Mesendoderm (in vitro differentiated cells): ENCODE measurements around the gene FAM111A.

Source experiments
- DNase-seq: peaks from one replicate; pipeline ENCODE4 v3.0.0; 2013
- H2AK5ac ChIP-seq: 2 replicates; pipeline ENCODE4 v1.6.1; 2013; ENCODE audit warnings: low read length, inconsistent platforms
- H2BK120ac ChIP-seq: 2 replicates; pipeline ENCODE4 v1.6.1; 2013; ENCODE audit warnings: low read depth, mild to moderate bottlenecking, low read length, moderate library complexity, mixed read lengths
- H2BK15ac ChIP-seq: replicated peaks from 2 replicates; pipeline ENCODE4 v1.6.1; 2013; ENCODE audit warnings: low read depth, mild to moderate bottlenecking, moderate library complexity
- H2BK5ac ChIP-seq: 2 replicates; pipeline ENCODE4 v1.6.1; 2013; ENCODE audit warnings: low read length, inconsistent platforms
- H3K18ac ChIP-seq: 2 replicates; pipeline ENCODE4 v1.6.1; 2013; ENCODE audit warnings: mild to moderate bottlenecking, low read length, mixed read lengths
- H3K23ac ChIP-seq: one replicate; pipeline ENCODE4 v1.6.1; 2013; ENCODE audit warnings: low read length
- H3K27ac ChIP-seq: 2 replicates; pipeline ENCODE4 v1.5.1; 2013; ENCODE audit warnings: low read depth, mild to moderate bottlenecking, inconsistent platforms, low read length, moderate library complexity
- H3K27me3 ChIP-seq: 2 replicates; pipeline ENCODE4 v1.6.1; 2013; ENCODE audit warnings: low read length, control low read depth, mild to moderate bottlenecking, inconsistent platforms; ENCODE audit not compliant: insufficient read depth, poor library complexity
- H3K36me3 ChIP-seq: 2 replicates; pipeline ENCODE4 v1.6.1; 2013; ENCODE audit warnings: low read length, inconsistent platforms; ENCODE audit not compliant: control insufficient read depth, insufficient read depth
- H3K4ac ChIP-seq: one replicate; pipeline ENCODE4 v1.6.1; 2013; ENCODE audit warnings: low read depth, mild to moderate bottlenecking, low read length, moderate library complexity
- H3K4me1 ChIP-seq: 2 replicates; pipeline ENCODE4 v1.6.1; 2013; ENCODE audit warnings: low read depth, low read length, inconsistent platforms; ENCODE audit not compliant: control insufficient read depth
- H3K4me2 ChIP-seq: 2 replicates; pipeline ENCODE4 v1.6.1; 2013; ENCODE audit warnings: low read length
- H3K4me3 ChIP-seq: 2 replicates; pipeline ENCODE4 v1.5.1; 2013; ENCODE audit warnings: mild to moderate bottlenecking, low read length
- H3K56ac ChIP-seq: one replicate; pipeline ENCODE4 v1.6.1; 2013; ENCODE audit warnings: low read length
- H3K79me1 ChIP-seq: 2 replicates; pipeline ENCODE4 v1.6.1; 2013; ENCODE audit warnings: low read length, inconsistent platforms
- H3K79me2 ChIP-seq: 2 replicates; pipeline ENCODE4 v1.6.1; 2013; ENCODE audit warnings: mild to moderate bottlenecking, low read length; ENCODE audit not compliant: control insufficient read depth, insufficient read depth
- H3K9ac ChIP-seq: 2 replicates; pipeline ENCODE4 v1.6.1; 2013; ENCODE audit warnings: low read length, inconsistent platforms
- H4K5ac ChIP-seq: one replicate; pipeline ENCODE4 v1.6.1; 2013; ENCODE audit warnings: low read length
- H4K8ac ChIP-seq: one replicate; pipeline ENCODE4 v1.6.1; 2013; ENCODE audit warnings: low read depth, mild to moderate bottlenecking, control low read depth, low read length, moderate library complexity
- WGBS: extraction: QIAGEN DNeasy Blood & Tissue Kit; methylation state at CpG from one replicate; pipeline ENCODE4 v1.1.7; 2013; ENCODE audit warnings: low lambda C conversion rate, missing lambda C conversion rate; ENCODE audit not compliant: insufficient coverage; ENCODE audit errors: extremely low coverage; 5-methylcytosine and 5-hydroxymethylcytosine counted together

The FAM111A gene

DNA sequence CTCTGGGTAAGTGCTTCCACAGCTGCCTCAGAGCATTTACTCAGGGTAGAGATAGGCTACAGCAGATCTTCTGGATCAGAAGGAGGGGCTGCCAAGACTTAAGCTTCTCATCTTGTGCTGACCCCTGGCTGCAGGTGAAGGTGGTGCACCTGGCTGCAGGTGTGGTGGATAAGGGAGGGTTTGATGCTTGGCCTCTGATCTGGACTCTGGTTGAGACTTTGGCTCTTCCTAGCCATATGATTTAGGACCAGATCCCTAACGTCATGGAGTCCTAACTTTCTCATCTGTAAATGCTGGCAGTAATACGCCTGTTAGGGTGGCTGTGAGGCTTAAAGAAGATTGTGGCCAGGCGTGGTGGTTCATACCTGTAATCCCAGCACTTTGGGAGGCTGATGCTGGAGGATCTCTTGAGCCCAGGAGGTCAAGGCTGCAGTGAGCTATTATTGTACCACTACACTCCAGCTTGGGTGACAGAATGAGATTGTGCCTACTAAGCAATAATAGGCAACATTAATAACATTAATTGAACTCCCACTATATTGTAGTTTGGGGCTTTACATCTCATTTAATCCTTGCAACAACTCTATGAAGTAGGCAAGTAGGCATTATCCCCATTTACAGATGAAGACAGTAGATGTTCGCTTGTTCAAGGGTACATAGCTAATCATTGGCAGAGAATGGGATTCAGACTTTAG lies 39.9 kb downstream of the FAM111A start:
- Histone ChIP-seq H2BK15ac (no peak overlapping the region), H3K36me3 (no peaks in the 10 kb centered on the region), H3K23ac (no peak overlapping the region), H3K56ac (no peak overlapping the region), H2AK5ac (no peak overlapping the region), H3K27ac (no peak overlapping the region), H3K4me3 (no peak overlapping the region), H4K8ac (no peak overlapping the region), H2BK120ac (no peak overlapping the region), H3K4me2 (no peak overlapping the region), H2BK5ac (no peak overlapping the region), H3K4ac (no peak overlapping the region), H3K79me1 (no peaks in the 10 kb centered on the region), H3K18ac (no peak overlapping the region), H3K9ac (no peak overlapping the region), H3K79me2 (no peaks in the 10 kb centered on the region), H4K5ac (no peak overlapping the region), H3K27me3 (no peaks in the 10 kb centered on the region), H3K4me1 (no peaks in the 10 kb centered on the region)
- WGBS: no CpG with 5 or more reads among the region's 4 CpGs
- peak; percentile 88 for DNase-seq

DNA sequence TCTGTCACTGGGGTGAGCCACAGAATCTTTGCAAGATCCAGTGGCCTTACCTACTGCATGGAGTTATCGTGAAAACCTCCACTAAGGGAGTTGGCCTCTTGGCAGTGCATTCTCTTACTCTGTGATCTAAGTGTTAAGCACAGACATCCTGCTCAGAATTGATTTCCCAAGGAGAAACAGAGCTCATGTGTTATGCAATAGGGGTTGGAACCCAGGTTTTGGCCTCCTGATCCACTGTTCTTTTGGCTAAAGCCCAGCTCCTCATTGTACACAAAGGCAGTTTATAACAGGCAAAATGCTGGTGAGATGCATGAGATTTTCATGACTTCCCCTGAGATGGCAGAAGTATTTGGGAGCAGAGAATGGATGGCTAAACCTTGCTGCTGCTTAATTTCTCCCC lies 41.1 kb downstream of the FAM111A start:
- Histone ChIP-seq H3K4me3 (no peak overlapping the region), H4K5ac (no peak overlapping the region), H3K79me1 (no peaks in the 10 kb centered on the region), H3K79me2 (no peaks in the 10 kb centered on the region), H2BK120ac (no peak overlapping the region), H3K18ac (no peak overlapping the region), H3K56ac (no peak overlapping the region), H4K8ac (no peak overlapping the region), H3K4me2 (no peak overlapping the region), H2BK5ac (no peak overlapping the region), H2AK5ac (no peak overlapping the region), H3K36me3 (no peaks in the 10 kb centered on the region), H3K27ac (no peak overlapping the region), H3K27me3 (no peaks in the 10 kb centered on the region), H2BK15ac (no peak overlapping the region), H3K9ac (no peak overlapping the region), H3K23ac (no peak overlapping the region), H3K4me1 (no peaks in the 10 kb centered on the region), H3K4ac (no peak overlapping the region)
- WGBS: no CpG with 5 or more reads among the region's 1 CpG
- DNase-seq: no peak

DNA sequence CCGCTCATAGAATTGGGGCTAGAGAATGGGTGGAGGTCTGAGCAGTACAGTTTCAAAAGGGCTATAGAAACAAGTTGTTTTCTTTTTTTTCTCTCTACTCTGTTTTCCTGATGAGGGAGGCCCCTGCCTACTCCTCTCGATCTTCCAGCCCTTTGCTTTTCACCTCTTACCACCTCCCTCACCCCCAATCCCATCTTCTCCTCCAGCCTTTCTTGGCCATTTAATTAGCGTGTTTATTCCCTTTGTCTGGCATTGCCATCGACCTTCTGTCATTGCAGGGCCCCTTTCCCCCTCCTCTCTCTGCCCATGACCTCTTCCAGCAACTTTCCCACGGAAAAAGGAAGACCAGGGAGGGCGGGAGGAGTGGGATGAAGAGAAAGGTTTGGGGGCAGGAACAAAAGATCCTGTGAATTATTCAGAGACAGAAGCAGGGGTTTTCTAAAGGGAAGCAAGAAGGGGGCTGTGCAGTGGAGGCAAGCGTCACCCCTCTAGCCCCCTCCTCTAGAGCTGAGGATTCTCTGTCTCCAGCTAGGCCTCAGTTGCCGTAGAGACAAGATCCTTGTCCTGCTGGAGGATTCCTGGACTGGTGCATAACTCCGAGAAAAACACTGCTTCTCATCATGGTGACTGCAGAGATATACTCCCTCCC lies 42.2 kb downstream of the FAM111A start:
- no peak overlapping the region for H3K4me2 ChIP-seq
- no peaks in the 10 kb centered on the region for H3K4me1 ChIP-seq

DNA sequence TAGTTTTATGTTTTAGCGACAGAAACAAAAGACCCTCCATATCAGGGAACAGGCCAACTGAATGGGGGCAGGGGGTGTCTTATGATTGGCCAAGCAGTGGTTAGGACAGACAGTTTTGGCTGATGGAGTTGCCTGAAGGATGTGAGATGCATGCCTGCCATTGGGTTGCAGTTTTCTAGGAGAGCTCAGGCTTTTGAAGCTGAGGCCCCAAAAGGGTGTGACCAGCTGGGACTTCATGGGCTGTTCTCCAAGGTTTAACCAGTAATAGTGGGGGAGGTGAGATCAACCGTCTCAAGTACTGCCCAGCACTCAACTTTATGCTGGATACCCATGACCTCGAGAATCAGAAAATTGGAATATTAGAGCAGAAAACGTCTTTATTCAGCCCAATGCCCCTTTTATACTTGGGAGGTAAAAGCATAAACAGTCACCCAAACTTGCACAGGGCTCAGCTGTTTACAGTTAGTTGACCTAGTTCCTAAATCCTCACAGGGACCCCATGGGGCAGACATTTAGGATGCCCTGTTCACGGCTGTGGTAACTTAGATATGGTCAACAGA lies 42.8 kb downstream of the FAM111A start:
- Histone ChIP-seq H4K5ac (no peak overlapping the region), H3K79me2 (no peaks in the 10 kb centered on the region), H3K4me3 (no peak overlapping the region), H3K4ac (no peak overlapping the region), H3K9ac (no peak overlapping the region), H3K56ac (no peak overlapping the region), H4K8ac (no peak overlapping the region), H3K23ac (no peak overlapping the region), H3K36me3 (no peaks in the 10 kb centered on the region), H3K4me1 (no peaks in the 10 kb centered on the region), H3K27ac (no peak overlapping the region), H3K27me3 (no peaks in the 10 kb centered on the region), H2BK15ac (no peak overlapping the region), H3K79me1 (no peaks in the 10 kb centered on the region), H3K18ac (no peak overlapping the region), H2AK5ac (no peak overlapping the region), H2BK120ac (no peak overlapping the region), H3K4me2 (no peak overlapping the region), H2BK5ac (no peak overlapping the region)
- DNase-seq: no peak
- no CpG with 5 or more reads among the region's 5 CpGs for WGBS

More for the DNA sequence above, 42.2 kb downstream of the FAM111A start:
- H3K27me3 ChIP-seq: no peaks in the 10 kb centered on the region
- no peak overlapping the region for H2BK15ac ChIP-seq
- H3K56ac ChIP-seq: no peak overlapping the region
- H3K23ac ChIP-seq: no peak overlapping the region
- H3K18ac ChIP-seq: no peak overlapping the region
- H3K27ac ChIP-seq: no peak overlapping the region
- H2AK5ac ChIP-seq: no peak overlapping the region
- H3K79me1 ChIP-seq: no peaks in the 10 kb centered on the region
- no peak overlapping the region for H4K5ac ChIP-seq
- no peak overlapping the region for H2BK120ac ChIP-seq
- H3K9ac ChIP-seq: no peak overlapping the region
- H3K79me2 ChIP-seq: no peaks in the 10 kb centered on the region
- no peaks in the 10 kb centered on the region for H3K36me3 ChIP-seq
- H4K8ac ChIP-seq: no peak overlapping the region
- no peak overlapping the region for H3K4me3 ChIP-seq
- H3K4ac ChIP-seq: no peak overlapping the region
- no peak overlapping the region for H2BK5ac ChIP-seq
- DNase-seq: no peak
- no CpG with 5 or more reads among the region's 9 CpGs for WGBS

DNA sequence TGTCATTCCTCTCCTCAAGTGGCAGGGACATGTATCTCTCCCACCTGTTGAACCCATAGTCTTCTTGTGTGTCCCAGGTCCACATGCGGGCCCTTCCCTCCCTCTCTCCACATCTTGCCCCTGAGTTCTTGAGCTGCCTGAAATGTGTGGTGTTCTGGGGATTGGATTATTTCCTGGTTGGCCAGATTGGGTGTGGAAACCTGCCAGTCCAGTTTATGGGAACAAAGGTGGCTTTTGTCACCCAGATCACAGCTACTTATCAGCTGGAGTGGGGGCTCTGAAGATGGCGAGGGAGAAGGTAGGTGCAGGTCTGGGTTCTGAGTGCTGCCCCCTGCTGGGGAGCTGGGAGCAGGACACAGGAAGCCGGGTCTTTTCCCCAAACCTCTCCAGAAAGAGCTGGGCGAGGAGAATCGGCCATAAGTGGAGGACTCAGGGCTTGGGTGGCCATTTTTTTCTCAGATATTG lies 43.5 kb downstream of the FAM111A start:
- Histone ChIP-seq H2BK120ac (no peak overlapping the region), H3K23ac (no peak overlapping the region), H3K36me3 (no peaks in the 10 kb centered on the region), H3K56ac (no peak overlapping the region), H3K79me1 (no peaks in the 10 kb centered on the region), H4K8ac (no peak overlapping the region), H2BK5ac (no peak overlapping the region), H2BK15ac (no peak overlapping the region), H3K4me1 (no peaks in the 10 kb centered on the region), H3K4ac (no peak overlapping the region), H3K18ac (no peak overlapping the region), H3K9ac (no peak overlapping the region), H3K4me3 (no peak overlapping the region), H3K27ac (no peak overlapping the region), H3K79me2 (no peaks in the 10 kb centered on the region), H3K27me3 (no peaks in the 10 kb centered on the region), H3K4me2 (no peak overlapping the region), H4K5ac (no peak overlapping the region), H2AK5ac (no peak overlapping the region)
- WGBS: no CpG with 5 or more reads among the region's 5 CpGs
- peak; percentile 73 for DNase-seq
